H1 (cell line): ENCODE results near the gene THEM5. TPM values are rescaled to one million over a fixed set of nuclear protein-coding genes. Genes with fewer than 3 reads are reported as not detected.

Source experiments
- CHD2 ChIP-seq: IDR thresholded peaks from 2 replicates; pipeline ENCODE4 v1.6.1; 2012; ENCODE audit warnings: low read length, improper control_type of control experiment
- HDAC2 ChIP-seq, 2 experiments: fragments of 300-600 bp in 1 of 2; sonication (generic) in 1 of 2; IDR thresholded peaks; 2 replicates each; pipeline ENCODE4 v1.6.1; 2011 to 2012; ENCODE audit warnings: low read depth in 2 of 2, low read length in 2 of 2, mild to moderate bottlenecking in 2 of 2, moderate library complexity in 2 of 2, borderline replicate concordance in 1 of 2, inconsistent platforms in 1 of 2
- RNF2 ChIP-seq: fragments of 200-900, 300-1000 bp; sonication (generic); IDR thresholded peaks from 2 replicates; pipeline ENCODE4 v1.7.1; 2016; ENCODE audit warnings: borderline replicate concordance, low read depth, mild to moderate bottlenecking, antibody characterized with exemption, low read length; ENCODE audit not compliant: poor library complexity, severe bottlenecking; ENCODE audit errors: missing control alignments
- TCF12 ChIP-seq: IDR thresholded peaks from 2 replicates; pipeline ENCODE4 v1.6.1; 2011; ENCODE audit warnings: low read depth, mild to moderate bottlenecking, low read length
- polyA plus RNA-seq, 7 experiments: library from polyadenylated mRNA; depleted of rRNA in 3 of 7; stranded (reverse) in 5 of 7; unstranded in 2 of 7; fragments of >200 nt in 5 of 7; fragments of 200-250 nt in 2 of 7; gene quantifications; 1 replicate in 5 of 7; 2 replicates in 1 of 7; 4 replicates in 1 of 7; pipeline versions ENCODE4 v1.2.1 to v1.2.3, GENCODE V29; 2011 to 2013; ENCODE audit warnings: missing spikeins in 2 of 7, mixed read lengths in 2 of 7
- total RNA-seq: library from RNA; stranded (reverse); fragmentation: NEBNext Ultra II Directional; extraction: Animal tissue kit (Norgen Biotek cat#: 25700); gene quantifications from 2 replicates; pipeline ENCODE4 v1.2.1, GENCODE V29; 2021

THEM5 gene
- total and polyA plus RNA-seq, 2 of the 8 experiments (the other 6 are each of a cell fraction or from before 2014, with no cell fraction given) = not detected

DNA sequence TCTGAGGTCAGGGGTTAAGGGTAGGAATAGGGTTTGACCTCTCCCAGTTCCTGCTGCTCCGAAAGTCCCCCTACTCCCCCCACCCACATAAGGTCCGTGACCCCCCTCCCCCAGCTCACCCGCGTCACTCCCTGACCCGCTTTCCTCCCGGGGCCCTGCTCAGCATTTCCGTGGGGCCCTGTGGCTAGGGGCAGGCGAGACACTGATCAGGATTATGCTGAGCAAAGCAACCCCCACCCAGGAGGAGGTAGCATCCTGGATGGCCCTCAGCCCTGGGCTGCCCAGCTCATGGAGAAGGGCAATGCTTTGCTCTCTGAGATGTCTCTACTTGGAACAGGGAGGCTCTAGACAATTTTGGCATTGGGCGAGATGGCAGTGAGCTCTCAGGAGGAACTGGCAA is 25.7 kb downstream of the THEM5 start (continued):
- TF ChIP-seq HDAC2 (IDR thresholded peaks at IDR 0.05; ENCODE audit: borderline replicate concordance in 1 of 2, low read depth in 2 of 2, low read length in 2 of 2) (no peak), TCF12 (no peak), CHD2 (no peak), RNF2 (no peak)
